ENCODE results near the gene BCAP31.

- no peak for TF ChIP-seq CTCF (IDR thresholded peaks at IDR 0.05)
- TF ChIP-seq EP300 (IDR thresholded peaks at IDR 0.05; ENCODE audit: low read depth), result no peak
- TF ChIP-seq POLR2AphosphoS5 (IDR thresholded peaks at IDR 0.05), result no peak
Observed at GRCh38 chrX:153696100-153696499, 28.1 kb downstream of the BCAP31 start.

Data from transverse colon (tissue), 4 donors.